H1 (cell line): ENCODE measurements around the gene GID4. TPM values are rescaled to one million over a fixed set of nuclear protein-coding genes. Genes with fewer than 3 reads are reported as not detected.

Experiments
- BRCA1 ChIP-seq: IDR thresholded peaks from 2 replicates; pipeline ENCODE4 v1.6.1; 2012; ENCODE audit warnings: low read depth, low read length, improper control_type of control experiment
- MAX ChIP-seq: IDR thresholded peaks from 2 replicates; pipeline ENCODE4 v1.6.1; 2012; ENCODE audit warnings: inconsistent platforms
- polyA plus RNA-seq, 7 experiments: library from polyadenylated mRNA; depleted of rRNA in 3 of 7; stranded (reverse) in 5 of 7; unstranded in 2 of 7; fragments of >200 nt in 5 of 7; fragments of 200-250 nt in 2 of 7; gene quantifications; 1 replicate in 5 of 7; 2 replicates in 1 of 7; 4 replicates in 1 of 7; pipeline versions ENCODE4 v1.2.1 to v1.2.3, GENCODE V29; 2011 to 2013; ENCODE audit warnings: missing spikeins in 2 of 7, mixed read lengths in 2 of 7
- total RNA-seq: library from RNA; stranded (reverse); fragmentation: NEBNext Ultra II Directional; extraction: Animal tissue kit (Norgen Biotek cat#: 25700); gene quantifications from 2 replicates; pipeline ENCODE4 v1.2.1, GENCODE V29; 2021

GID4 gene
- total and polyA plus RNA-seq, 2 of the 8 experiments (the other 6 are each of a cell fraction or from before 2014, with no cell fraction given) = 5.6 to 15.0 TPM

GRCh38 chr17:17994271-17995069 is 44.7 kb upstream of the GID4 start (continued):
- TF ChIP-seq BRCA1 (no peak), MAX (peak; percentile 49; the same call in 1 of the 2 replicates)
- TF ChIP-seq, all 59 proteins: peak for 5
